ENCODE measurements around the gene SPATA31C1.

SPATA31C1 gene

DNA sequence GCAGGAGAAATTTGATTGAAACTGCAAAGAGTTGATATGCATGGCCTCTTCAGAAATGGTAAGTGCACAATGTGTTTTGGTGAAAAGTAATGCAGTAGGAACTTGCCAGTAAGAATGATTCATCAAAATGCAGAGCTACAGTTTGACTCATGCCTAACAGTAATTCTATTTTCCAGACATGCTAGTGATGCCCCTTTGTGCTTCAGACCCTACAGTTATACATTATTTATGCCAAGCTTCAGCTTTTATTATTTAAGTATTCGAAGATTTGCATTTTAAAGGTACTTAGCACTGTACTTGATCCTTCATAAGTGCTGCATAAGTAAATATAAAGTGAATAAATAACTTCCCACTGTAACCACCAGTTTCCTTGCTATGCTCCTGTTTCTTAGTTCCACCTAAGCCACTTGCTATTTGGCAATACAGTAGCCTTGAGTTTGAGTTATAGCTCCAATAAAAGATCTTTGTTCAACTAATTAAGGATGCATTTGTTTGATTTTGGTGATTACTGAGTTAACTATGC is 38.7 kb upstream of the SPATA31C1 start:
- DNase-seq, result no peak
- intact Hi-C loops (cut with DNase I; ENCODE audit: low total_unique reads), result no loop called here
- Histone ChIP-seq H3K4me3 (no peak overlapping the region), H3K4me1 (no peaks in the 10 kb centered on the region), H3K27ac (no peak overlapping the region), H3K27me3 (no peaks in the 10 kb centered on the region), H3K36me3 (no peaks in the 10 kb centered on the region), H3K9me3 (no peaks in the 10 kb centered on the region)
- TF ChIP-seq, protein P1, sequence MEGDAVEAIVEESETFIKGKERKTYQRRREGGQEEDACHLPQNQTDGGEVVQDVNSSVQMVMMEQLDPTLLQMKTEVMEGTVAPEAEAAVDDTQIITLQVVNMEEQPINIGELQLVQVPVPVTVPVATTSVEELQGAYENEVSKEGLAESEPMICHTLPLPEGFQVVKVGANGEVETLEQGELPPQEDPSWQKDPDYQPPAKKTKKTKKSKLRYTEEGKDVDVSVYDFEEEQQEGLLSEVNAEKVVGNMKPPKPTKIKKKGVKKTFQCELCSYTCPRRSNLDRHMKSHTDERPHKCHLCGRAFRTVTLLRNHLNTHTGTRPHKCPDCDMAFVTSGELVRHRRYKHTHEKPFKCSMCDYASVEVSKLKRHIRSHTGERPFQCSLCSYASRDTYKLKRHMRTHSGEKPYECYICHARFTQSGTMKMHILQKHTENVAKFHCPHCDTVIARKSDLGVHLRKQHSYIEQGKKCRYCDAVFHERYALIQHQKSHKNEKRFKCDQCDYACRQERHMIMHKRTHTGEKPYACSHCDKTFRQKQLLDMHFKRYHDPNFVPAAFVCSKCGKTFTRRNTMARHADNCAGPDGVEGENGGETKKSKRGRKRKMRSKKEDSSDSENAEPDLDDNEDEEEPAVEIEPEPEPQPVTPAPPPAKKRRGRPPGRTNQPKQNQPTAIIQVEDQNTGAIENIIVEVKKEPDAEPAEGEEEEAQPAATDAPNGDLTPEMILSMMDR (IDR thresholded peaks at IDR 0.05), result no peak

DNA sequence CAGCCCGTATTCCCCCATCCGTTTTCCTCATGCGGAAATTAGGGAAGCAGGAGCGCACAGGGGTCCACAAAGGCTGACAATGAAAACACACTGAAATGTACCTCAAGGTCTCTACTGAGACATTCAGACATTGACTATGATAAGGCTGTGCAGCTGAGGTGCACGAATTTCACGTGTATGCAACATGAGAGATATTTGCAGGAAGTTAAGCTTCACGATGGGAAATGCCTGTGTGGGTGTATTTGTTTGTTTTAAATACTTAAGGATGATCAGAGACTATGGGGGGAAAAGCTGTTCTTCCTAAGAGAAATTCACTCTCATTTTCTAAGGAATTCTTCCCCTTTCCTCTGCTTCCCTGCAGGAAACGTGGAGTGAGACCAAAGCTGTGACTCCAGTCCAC is 37.6 kb upstream of the SPATA31C1 start:
- H3K36me3 ChIP-seq, result no peaks in the 10 kb centered on the region
- no peaks in the 10 kb centered on the region for H3K27me3 ChIP-seq
- TF ChIP-seq, protein P1 (IDR thresholded peaks at IDR 0.05), result no peak
- H3K4me1 ChIP-seq, result no peaks in the 10 kb centered on the region
- intact Hi-C loops (cut with DNase I; ENCODE audit: low total_unique reads), result no loop called here
- H3K9me3 ChIP-seq, result no peaks in the 10 kb centered on the region
- no peak for DNase-seq
- no peak overlapping the region for H3K27ac ChIP-seq
- H3K4me3 ChIP-seq, result no peak overlapping the region

DNA sequence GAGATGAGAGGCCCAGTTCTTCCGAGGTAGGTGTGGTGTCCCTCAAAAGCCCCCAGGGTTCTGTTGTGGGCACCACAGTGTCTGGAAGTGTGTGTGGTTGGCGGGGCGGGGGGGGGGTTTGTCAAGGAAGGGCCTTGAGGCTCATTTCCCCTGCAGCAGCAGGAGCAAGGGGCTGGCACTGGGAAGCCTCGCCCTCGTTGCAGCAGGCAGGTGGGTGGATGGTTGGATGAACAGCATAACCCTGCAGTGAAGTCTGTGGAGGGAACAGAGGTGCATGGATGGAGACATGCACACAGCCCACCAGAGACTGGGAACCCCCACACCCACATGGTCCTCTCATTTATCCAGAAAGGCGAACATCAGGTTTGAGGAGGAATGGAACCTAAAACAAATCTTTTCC is 37.1 kb upstream of the SPATA31C1 start:
- Histone ChIP-seq H3K27ac (no peak overlapping the region), H3K36me3 (no peaks in the 10 kb centered on the region), H3K9me3 (no peaks in the 10 kb centered on the region), H3K4me3 (no peak overlapping the region), H3K27me3 (no peaks in the 10 kb centered on the region), H3K4me1 (no peaks in the 10 kb centered on the region)
- TF ChIP-seq, protein P1 (IDR thresholded peaks at IDR 0.05), result no peak
- no peak for DNase-seq
- intact Hi-C loops (cut with DNase I; ENCODE audit: low total_unique reads), result no loop called here

DNA sequence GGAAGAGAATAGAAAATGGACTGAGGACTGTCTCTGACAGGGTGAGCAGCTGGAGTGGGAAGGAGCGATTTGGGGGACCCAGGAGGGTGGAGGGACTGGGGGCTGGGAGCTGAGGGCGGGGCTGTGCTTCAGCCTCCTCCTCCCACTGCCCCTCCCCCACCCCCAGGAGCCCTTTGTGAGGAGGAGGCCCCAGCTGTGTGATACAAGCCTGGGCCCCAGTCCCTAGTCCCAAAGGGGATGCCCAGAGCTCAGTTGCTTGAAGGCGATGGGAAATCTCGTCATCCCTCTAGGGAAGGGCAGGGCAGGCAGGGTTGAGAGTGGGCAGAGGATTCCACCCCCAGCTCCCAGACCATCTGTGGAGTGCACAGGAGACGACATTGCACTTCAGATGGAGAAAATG is 35.1 kb upstream of the SPATA31C1 start, which contains the start of gene SPATA31E1:
TSS of gene SPATA31E1 (plus strand) at position 251 of the 400 bp plus-strand sequence. CDS start at position 266, 15 bp downstream.
- TF ChIP-seq, protein P1 (IDR thresholded peaks at IDR 0.05), result no peak
- H3K27me3 ChIP-seq, result no peaks in the 10 kb centered on the region

DNA sequence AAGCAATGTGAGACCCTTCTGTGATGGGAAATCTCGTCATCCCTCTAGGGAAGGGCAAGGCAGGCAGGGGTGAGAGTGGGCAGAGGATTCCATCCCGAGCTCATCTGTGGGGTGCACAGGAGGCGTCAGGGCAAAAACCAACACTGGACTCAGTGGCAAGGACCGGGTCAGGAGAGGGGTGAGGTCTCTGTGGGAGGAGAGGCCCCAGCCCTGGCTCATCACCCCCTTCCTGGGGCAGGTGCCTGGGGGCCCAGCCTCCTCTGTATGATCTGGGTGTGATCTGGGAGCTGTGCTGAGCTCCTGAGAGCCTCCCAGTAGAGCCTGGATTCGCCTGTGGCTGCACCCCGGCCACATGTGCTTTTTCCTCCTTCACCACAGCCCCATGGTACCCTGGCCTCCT is 34.5 kb upstream of the SPATA31C1 start:
- Histone ChIP-seq H3K27me3 (no peaks in the 10 kb centered on the region), H3K9me3 (no peaks in the 10 kb centered on the region), H3K4me3 (no peak overlapping the region), H3K36me3 (no peaks in the 10 kb centered on the region), H3K4me1 (no peaks in the 10 kb centered on the region), H3K27ac (no peak overlapping the region)
- no peak for DNase-seq
- intact Hi-C loops (cut with DNase I; ENCODE audit: low total_unique reads), result no loop called here
- TF ChIP-seq, protein P1 (IDR thresholded peaks at IDR 0.05), result no peak

More for the DNA sequence above, 35.1 kb upstream of the SPATA31C1 start, which contains the start of gene SPATA31E1:
- Histone ChIP-seq H3K36me3 (no peaks in the 10 kb centered on the region), H3K4me1 (no peaks in the 10 kb centered on the region), H3K9me3 (no peaks in the 10 kb centered on the region), H3K27ac (no peak within 1 kb of the TSS), H3K4me3 (no peak within 1 kb of the TSS)
- no peak for DNase-seq
- intact Hi-C loops (cut with DNase I; ENCODE audit: low total_unique reads), result no loop called here

- Histone ChIP-seq H3K27ac (no peak overlapping the region), H3K27me3 (no peaks in the 10 kb centered on the region), H3K4me3 (no peak overlapping the region), H3K36me3 (no peaks in the 10 kb centered on the region), H3K9me3 (no peaks in the 10 kb centered on the region), H3K4me1 (no peaks in the 10 kb centered on the region)
- TF ChIP-seq, protein P1 (IDR thresholded peaks at IDR 0.05), result no peak
- intact Hi-C loops (cut with DNase I; ENCODE audit: low total_unique reads), result no loop called here
- no peak for DNase-seq
Measured at GRCh38 chr9:87883990-87884389, 33.8 kb upstream of the SPATA31C1 start.

Data from tibial artery (tissue), 4 donors.